Testis (tissue), 3 donors: ENCODE data around the gene ZNF362. TPM values are rescaled to one million over a fixed set of nuclear protein-coding genes. Genes with fewer than 3 reads are reported as not detected.

ENCODE experiments used
- DNase-seq: peaks from one replicate; pipeline ENCODE4 v3.0.0-alpha.2; 2019
- H3K27ac ChIP-seq, 2 donors: fragments of 200-600 bp; sonication (generic); one replicate each; pipeline ENCODE4 v1.5.1; 2019
- H3K27me3 ChIP-seq: fragments of 200-600 bp; sonication (generic); one replicate; pipeline ENCODE4 v1.5.1; 2019
- H3K36me3 ChIP-seq: fragments of 200-600 bp; sonication (generic); one replicate; pipeline ENCODE4 v1.5.1; 2017; ENCODE audit warnings: low read depth; ENCODE audit errors: missing control alignments
- H3K4me1 ChIP-seq: fragments of 200-600 bp; sonication (generic); one replicate; pipeline ENCODE4 v1.5.1; 2019
- H3K4me3 ChIP-seq, 2 donors: fragments of 200-600 bp; sonication (generic); one replicate each; pipeline ENCODE4 v1.5.1; 2017 to 2019
- H3K9me3 ChIP-seq: fragments of 200-600 bp; sonication (generic); one replicate; pipeline ENCODE4 v1.5.1; 2017
- CTCF ChIP-seq, 3 experiments: fragments of 450-650 bp in 2 of 3; fragments of 200-600 bp in 1 of 3; sonication (generic) in 1 of 3; IDR thresholded peaks; one replicate each; pipeline ENCODE4 v1.5.1; 2016 to 2019; ENCODE audit warnings: antibody characterized with exemption in 3 of 3, mild to moderate bottlenecking in 2 of 3, moderate library complexity in 1 of 3
- POLR2A ChIP-seq: fragments of 450-650 bp; IDR thresholded peaks from one replicate; pipeline ENCODE4 v1.6.1; 2017; ENCODE audit warnings: antibody characterized with exemption, mild to moderate bottlenecking, moderate library complexity
- WGBS, 2 donors: methylation state at CpG; one replicate each; pipeline ENCODE4 v1.1.5; 2018; 5-methylcytosine and 5-hydroxymethylcytosine counted together
- intact Hi-C: fragments of 100-400 bp; cut with DNase I; formaldehyde crosslinking; loops from one replicate; pipeline ENCODE4 v1.15.1; 2023; ENCODE audit warnings: low total_unique reads
- polyA plus RNA-seq: library from polyadenylated mRNA; stranded (reverse); fragments of 350-450 nt; fragmentation: Illumina TruSeq; extraction: RNeasy Lipid Tissue Mini Kit (QIAGEN cat#74804); gene quantifications from one replicate; pipeline ENCODE4 v1.2.3, GENCODE V29; 2014; ENCODE audit warnings: low read depth, low replicate concordance; ENCODE audit not compliant: insufficient read depth
- total RNA-seq, 2 donors: library from RNA; depleted of rRNA; stranded (reverse); fragments of >200 nt; gene quantifications; one replicate each; pipeline ENCODE4 v1.2.3, GENCODE V29; 2016

Gene ZNF362
- total and polyA plus RNA-seq, 3 donors from 2014 or later: 16.3 to 28.6 (median 26.6) TPM

- intact Hi-C loops: no loop called here
- TF ChIP-seq CTCF (IDR thresholded peaks at IDR 0.05): no peak
- no peak for TF ChIP-seq POLR2A
- Histone ChIP-seq H3K36me3 (no peaks in the 10 kb centered on the region), H3K9me3 (no peaks in the 10 kb centered on the region), H3K4me1 (no peaks in the 10 kb centered on the region), H3K27ac (no peak overlapping the region), H3K4me3 (no peak overlapping the region), H3K27me3 (no peaks in the 10 kb centered on the region)
- DNase-seq: no peak
- WGBS, 2 donors: 92 to 95% methylated on average over 7 of the region's 7 CpGs
Observed at GRCh38 chr1:33231166-33231565, 25.1 kb upstream of the ZNF362 start.

- WGBS, 2 donors: 76 to 95% methylated on average over 3 of the region's 3 CpGs
- Histone ChIP-seq H3K4me3 (no peak overlapping the region), H3K36me3 (no peaks in the 10 kb centered on the region), H3K9me3 (no peaks in the 10 kb centered on the region), H3K27me3 (no peaks in the 10 kb centered on the region), H3K27ac (no peak overlapping the region), H3K4me1 (no peaks in the 10 kb centered on the region)
- no peak for DNase-seq
- no peak for TF ChIP-seq POLR2A
- no peak for TF ChIP-seq CTCF (IDR thresholded peaks at IDR 0.05)
- intact Hi-C loops: no loop called here
Observed at GRCh38 chr1:33232716-33233115, 23.6 kb upstream of the ZNF362 start.

- no peaks in the 10 kb centered on the region for H3K4me1 ChIP-seq
- no peak overlapping the region for H3K27ac ChIP-seq
- 80 to 82% methylated on average over 4 of the region's 4 CpGs for WGBS, 2 donors
- intact Hi-C loops: no loop called here
- no peaks in the 10 kb centered on the region for H3K27me3 ChIP-seq
- H3K36me3 ChIP-seq: no peaks in the 10 kb centered on the region
- no peak for TF ChIP-seq CTCF (IDR thresholded peaks at IDR 0.05)
- no peak for TF ChIP-seq POLR2A
- no peak for DNase-seq
- no peak overlapping the region for H3K4me3 ChIP-seq
- H3K9me3 ChIP-seq: no peaks in the 10 kb centered on the region
Observed at GRCh38 chr1:33234131-33234530, 22.2 kb upstream of the ZNF362 start.

GRCh38 chr1:33234588-33234990 is 21.7 kb upstream of the ZNF362 start:
- WGBS, 2 donors: 50 to 71% methylated on average over 6 to 7 of the region's 7 CpGs
- Histone ChIP-seq H3K4me3 (no peak overlapping the region), H3K36me3 (no peaks in the 10 kb centered on the region), H3K4me1 (no peaks in the 10 kb centered on the region), H3K9me3 (no peaks in the 10 kb centered on the region), H3K27me3 (no peaks in the 10 kb centered on the region), H3K27ac (no peak overlapping the region)
- intact Hi-C loops: no loop called here
- DNase-seq: no peak
- TF ChIP-seq POLR2A (no peak), CTCF (IDR thresholded peaks at IDR 0.05) (no peak)

GRCh38 chr1:33235521-33235920 is 20.8 kb upstream of the ZNF362 start:
- TF ChIP-seq POLR2A: no peak
- no peak for TF ChIP-seq CTCF (IDR thresholded peaks at IDR 0.05)
- Histone ChIP-seq H3K27ac (no peak overlapping the region), H3K36me3 (no peaks in the 10 kb centered on the region), H3K4me1 (no peaks in the 10 kb centered on the region), H3K9me3 (no peaks in the 10 kb centered on the region), H3K4me3 (no peak overlapping the region), H3K27me3 (no peaks in the 10 kb centered on the region)
- WGBS, 2 donors: 93 to 94% methylated on average over 2 of the region's 2 CpGs
- intact Hi-C loops: no loop called here
- no peak for DNase-seq
